K562 (cell line): ENCODE data around the gene TMEM120B. TPM values are rescaled to one million over a fixed set of nuclear protein-coding genes. Genes with fewer than 3 reads are reported as not detected.
"Not testable (repeated sequence)": the region's sequence is repeated elsewhere in the genome, so short reads cannot be mapped to it uniquely, and the experiment has no call there.

Experiments used
- ATAC-seq: fragments of 200-7000 bp; cut with Tn5 transposase; 3 replicates; pipeline ENCODE4 v1.9.1; 2020; ENCODE audit warnings: moderate library complexity
- BruUV-seq: library from RNA; stranded (reverse); fragments of 400-500 nt; replicated peaks from 2 replicates; lab custom pipeline; 2021; lab: Mats Ljungman, UMichigan
- CTCF ChIA-PET: fragments of 300-600 bp; formaldehyde crosslinking; extraction: SDS; loops from one replicate; lab custom pipeline; 2021; ENCODE audit warnings: low intra/inter-chr PET ratio; lab: Yijun Ruan, JAX
- POLR2A ChIA-PET: fragments of 300-600, 350-650 bp; sonication (Branson Sonifier 250); formaldehyde crosslinking; extraction: SDS; loops from one replicate; lab custom pipeline; 2021; ENCODE audit warnings: antibody characterized with exemption, inconsistent platforms; lab: Yijun Ruan, JAX
- DNase-seq, 4 experiments: peaks; one replicate each; pipeline versions ENCODE4 v3.0.0 to v3.0.0-alpha.2; 2011 to 2018; ENCODE audit warnings: low spot score in 3 of 4, mixed read lengths in 3 of 4; ENCODE audit errors: extremely low read depth in 1 of 4
- FAIRE-seq: peaks from 2 replicates; lab custom pipeline; 2011; peaks lifted over from hg19 to GRCh38; lab: Jason Lieb, UNC
- H2AFZ ChIP-seq: 2 replicates; pipeline ENCODE4 v1.6.0; 2011; ENCODE audit warnings: low read depth, low read length, control low read depth, inconsistent platforms
- H3K27ac ChIP-seq: fragments of 200-600 bp; 3 replicates; pipeline ENCODE4 v1.8.0; 2011; ENCODE audit warnings: low read depth, mild to moderate bottlenecking, control low read depth, inconsistent platforms, low read length, moderate library complexity, mixed read lengths; ENCODE audit errors: extremely low read depth
- H3K27me3 ChIP-seq, 2 experiments: fragments of 300-600 bp in 1 of 2; 2 replicates in 1 of 2; 3 replicates in 1 of 2; pipeline versions ENCODE4 v1.6.0 to v1.8.0; 2011; ENCODE audit warnings: inconsistent platforms in 2 of 2, low read length in 2 of 2, mild to moderate bottlenecking in 1 of 2, mixed read lengths in 1 of 2, moderate library complexity in 1 of 2; ENCODE audit not compliant: control insufficient read depth in 2 of 2, insufficient read depth in 2 of 2
- H3K36me3 ChIP-seq: fragments of 300-600 bp; 3 replicates; pipeline ENCODE4 v1.8.0; 2011; ENCODE audit warnings: mild to moderate bottlenecking, low read length, inconsistent platforms; ENCODE audit not compliant: control insufficient read depth, insufficient read depth
- H3K4me1 ChIP-seq, 2 experiments: fragments of 200-600 bp in 1 of 2; replicated peaks in 1 of 2; 2 replicates in 1 of 2; 3 replicates in 1 of 2; pipeline versions ENCODE4 v1.5.1 to v1.8.0; 2011; ENCODE audit warnings: inconsistent platforms in 2 of 2, low read length in 2 of 2, mild to moderate bottlenecking in 1 of 2, mixed read lengths in 1 of 2, moderate library complexity in 1 of 2; ENCODE audit not compliant: control insufficient read depth in 2 of 2, insufficient read depth in 2 of 2
- H3K4me2 ChIP-seq: 2 replicates; pipeline ENCODE4 v1.6.1; 2011; ENCODE audit warnings: low read length, control low read depth, inconsistent platforms, mixed read lengths; ENCODE audit not compliant: insufficient read depth
- H3K4me3 ChIP-seq: fragments of 200-600 bp; sonication (generic), shearing (Covaris generic); 2 replicates; pipeline ENCODE4 v1.5.1; 2016; ENCODE audit warnings: control low read depth, inconsistent platforms
- H3K79me2 ChIP-seq: fragments of 200-600 bp; 3 replicates; pipeline ENCODE4 v1.8.0; 2011; ENCODE audit warnings: low read length, inconsistent platforms; ENCODE audit not compliant: control insufficient read depth, insufficient read depth
- H3K9ac ChIP-seq, 2 experiments: 2 replicates each; pipeline versions ENCODE4 v1.6.0 to v1.6.1; 2011; ENCODE audit warnings: low read depth in 2 of 2, low read length in 2 of 2, control low read depth in 1 of 2, inconsistent platforms in 1 of 2, mild to moderate bottlenecking in 1 of 2, mixed read lengths in 1 of 2; ENCODE audit not compliant: insufficient read depth in 1 of 2
- H3K9me1 ChIP-seq: one replicate; pipeline ENCODE4 v1.6.0; 2011; ENCODE audit warnings: inconsistent platforms, mild to moderate bottlenecking, low read length, moderate library complexity; ENCODE audit not compliant: control insufficient read depth, insufficient read depth
- H3K9me3 ChIP-seq: replicated peaks from 2 replicates; pipeline ENCODE4 v1.5.1; 2011; ENCODE audit warnings: low read depth, low read length, inconsistent platforms; ENCODE audit not compliant: control insufficient read depth, insufficient read depth
- H4K20me1 ChIP-seq: replicated peaks from 2 replicates; pipeline ENCODE4 v1.6.1; 2011; ENCODE audit warnings: low read length, inconsistent platforms, mixed read lengths; ENCODE audit not compliant: control insufficient read depth, insufficient read depth
- CBFA2T3 ChIP-seq: fragments of 450-650 bp; IDR thresholded peaks from 2 replicates; pipeline ENCODE4 v1.6.1; 2017
- CEBPB ChIP-seq: fragments of 450-650 bp; IDR thresholded peaks from 2 replicates; pipeline ENCODE4 v1.6.1; 2016; ENCODE audit warnings: missing genetic modification characterization, missing compliant biosample characterization
- HDAC1 ChIP-seq, 2 experiments: fragments of 450-650 bp; IDR thresholded peaks; 2 replicates each; pipeline ENCODE4 v1.6.1; 2016 to 2017; ENCODE audit warnings: inconsistent platforms in 1 of 2, mild to moderate bottlenecking in 1 of 2, moderate library complexity in 1 of 2
- HDAC2 ChIP-seq: fragments of 450-650 bp; IDR thresholded peaks from 2 replicates; pipeline ENCODE4 v1.6.1; 2016; ENCODE audit warnings: mild to moderate bottlenecking
- KDM1A ChIP-seq, 2 experiments: fragments of 450-650 bp; IDR thresholded peaks; 2 replicates each; pipeline ENCODE4 v1.6.1; 2016; ENCODE audit warnings: mild to moderate bottlenecking in 2 of 2
- RCOR1 ChIP-seq, 2 experiments: IDR thresholded peaks; 2 replicates each; pipeline ENCODE4 v1.6.1; 2012; ENCODE audit warnings: low read depth in 2 of 2, low read length in 2 of 2, borderline replicate concordance in 1 of 2, improper control_type of control experiment in 1 of 2
- WGBS: fragments of 100-300 bp; shearing (Covaris generic); methylation state at CpG from one replicate; pipeline ENCODE4 v1.1.6; 2016; ENCODE audit warnings: low coverage, mixed read lengths; ENCODE audit not compliant: insufficient coverage; ENCODE audit errors: missing lambda C conversion rate; 5-methylcytosine and 5-hydroxymethylcytosine counted together
- in situ Hi-C: fragments of 300-500 bp; cut with MboI; formaldehyde crosslinking; loops from 4 replicates; pipeline ENCODE4 v1.15.0; 2018; ENCODE audit warnings: inconsistent platforms, mixed read lengths
- intact Hi-C: fragments of 100-400 bp; cut with micrococcal nuclease; formaldehyde crosslinking; loops from 2 replicates; pipeline ENCODE4 v1.14.2; 2022
- polyA plus RNA-seq, 8 experiments: library from polyadenylated mRNA; depleted of rRNA in 4 of 8; stranded (reverse) in 5 of 8; unstranded in 3 of 8; fragments of >200 nt; fragmentation: Nextera tagmentation in 2 of 8; fragmentation: Illumina TruSeq in 1 of 8; extraction: Ambion mirVana in 2 of 8; extraction: Trizol in 1 of 8; gene quantifications; 2 replicates each; pipeline versions ENCODE4 v1.2.1 to v1.2.3, GENCODE V29; 2011 to 2014; ENCODE audit warnings: inconsistent platforms in 1 of 8, missing spikeins in 1 of 8
- total RNA-seq, 7 experiments: library from RNA; depleted of rRNA in 6 of 7; stranded (reverse); fragments of >200 nt in 6 of 7; fragmentation: Illumina TruSeq in 2 of 7; extraction: Trizol in 2 of 7; gene quantifications; 2 replicates each; pipeline versions ENCODE4 v1.2.1 to v1.2.3, GENCODE V29; 2011 to 2021; ENCODE audit warnings: low replicate concordance in 1 of 7

TMEM120B gene
- total and polyA plus RNA-seq, 9 of the 15 experiments (the other 6 are each of a cell fraction or from before 2014, with no cell fraction given), result 1.7 to 18.6 (median 7.4) TPM

DNA sequence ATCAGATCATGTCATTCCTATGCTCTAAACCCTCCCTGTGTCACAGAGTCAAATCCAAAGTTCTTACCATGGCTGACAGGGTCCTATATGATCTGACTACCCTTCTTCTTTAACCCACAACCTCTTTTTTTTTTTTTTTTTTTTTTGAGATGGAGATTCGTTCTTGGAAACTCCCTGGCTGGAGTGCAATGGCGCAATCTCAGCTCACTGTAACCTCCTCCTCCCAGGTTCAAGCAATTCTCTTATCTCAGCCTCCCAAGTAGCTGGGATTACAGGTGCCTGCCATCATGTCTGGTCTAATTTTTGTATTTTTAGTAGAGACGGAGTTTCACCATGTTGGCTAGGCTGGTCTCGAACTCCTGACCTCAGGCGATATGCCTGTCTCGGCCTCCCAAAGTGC lies 45.7 kb upstream of the TMEM120B start:
- DNase-seq, in situ Hi-C loops, ATAC-seq, H3K27me3 ChIP-seq, BruUV-seq, H3K4me2 ChIP-seq, H3K27ac ChIP-seq, H3K4me3 ChIP-seq, H2AFZ ChIP-seq, H3K9ac ChIP-seq, FAIRE-seq, H4K20me1 ChIP-seq, H3K9me3 ChIP-seq, H3K9me1 ChIP-seq, intact Hi-C loops: not testable (repeated sequence)
- POLR2A ChIA-PET, result interaction anchor here (1.1 kb wide), 1 partner anchor 31 kb away, joined by 5 read pairs; no protein-coding TSS in a partner anchor
- WGBS, result 85% methylated on average over 5 of the region's 6 CpGs
- TF ChIP-seq CBFA2T3, result peak; percentile 56
- TF ChIP-seq HDAC2, result 0 out of 2 replicates have a peak, but pooled peaks have one; percentile 16
- peak in 1 of 2 experiments; percentile 65; a peak in 2 of 4 replicates for TF ChIP-seq HDAC1 (IDR thresholded peaks at IDR 0.05)
- TF ChIP-seq KDM1A (IDR thresholded peaks at IDR 0.05), result peak; percentile 86 to 90
- TF ChIP-seq CEBPB (tag), result peak; percentile 47
- peak in 1 of 2 experiments; percentile 56; a peak in 1 of 4 replicates for TF ChIP-seq RCOR1 (IDR thresholded peaks at IDR 0.05; ENCODE audit: borderline replicate concordance in 1 of 2, low read depth in 2 of 2, low read length in 2 of 2)
- peaks cover 13% of the 10 kb centered on the region for H3K79me2 ChIP-seq
- H3K4me1 ChIP-seq, result peaks cover 5 to 29% of the 10 kb centered on the region in 2 experiments; a peak in 3 of 5 replicates
- CTCF ChIA-PET, result interaction anchor here (0.8 kb wide), 1 partner anchor 167 kb away, joined by 4 read pairs; no protein-coding TSS in a partner anchor
- H3K36me3 ChIP-seq, result peaks cover 10% of the 10 kb centered on the region; the same call in 2 of the 3 replicates
